ES-I3 (cell line): ENCODE measurements around the gene TRMT2A.
"Not testable (repeated sequence)": the region's sequence is repeated elsewhere in the genome, so short reads cannot be mapped to it uniquely, and the experiment has no call there.

Experiments
- H3K36me3 ChIP-seq: 2 replicates; pipeline ENCODE4 v1.6.1; 2013; ENCODE audit warnings: mild to moderate bottlenecking, low read length, control low read depth, moderate library complexity; ENCODE audit not compliant: insufficient read depth
- H3K4me1 ChIP-seq: 2 replicates; pipeline ENCODE4 v1.6.1; 2013; ENCODE audit warnings: mild to moderate bottlenecking, control low read depth, low read length; ENCODE audit not compliant: insufficient read depth
- H3K9ac ChIP-seq: 2 replicates; pipeline ENCODE4 v1.6.1; 2013; ENCODE audit warnings: low read depth, mild to moderate bottlenecking, low read length, moderate library complexity
- H3K9me3 ChIP-seq: 2 replicates; pipeline ENCODE4 v1.6.1; 2013; ENCODE audit warnings: mild to moderate bottlenecking, low read length, moderate library complexity; ENCODE audit not compliant: control insufficient read depth, insufficient read depth

The TRMT2A gene

GRCh38 chr22:20116951-20117632 is at the start of gene TRMT2A:
Gene TRMT2A, minus strand, starts transcription at chr22:20117226. Its CDS starts 320 bp downstream, at chr22:20116906.
- H3K36me3 ChIP-seq = peaks cover 20% of the 10 kb centered on the region

GRCh38 chr22:20166703-20167102 is 49.7 kb upstream of the TRMT2A start:
- Histone ChIP-seq H3K36me3 (no peaks in the 10 kb centered on the region), H3K9me3 (no peaks in the 10 kb centered on the region), H3K4me1 (no peaks in the 10 kb centered on the region), H3K9ac (no peak overlapping the region)

More at GRCh38 chr22:20116951-20117632, at the start of gene TRMT2A:
- Histone ChIP-seq H3K9me3 (no peaks in the 10 kb centered on the region), H3K4me1 (peaks cover 7% of the 10 kb centered on the region), H3K9ac (peak within 1 kb of the TSS; percentile 94)

GRCh38 chr22:20165913-20166312 is 48.9 kb upstream of the TRMT2A start:
- H3K9ac ChIP-seq = no peak overlapping the region
- H3K36me3 ChIP-seq = no peaks in the 10 kb centered on the region

GRCh38 chr22:20165421-20165820 is 48.4 kb upstream of the TRMT2A start:
- H3K9me3 ChIP-seq = no peaks in the 10 kb centered on the region
- H3K4me1 ChIP-seq = no peaks in the 10 kb centered on the region
- H3K9ac ChIP-seq = no peak overlapping the region
- no peaks in the 10 kb centered on the region for H3K36me3 ChIP-seq

More at GRCh38 chr22:20165913-20166312, 48.9 kb upstream of the TRMT2A start:
- Histone ChIP-seq H3K4me1 (no peaks in the 10 kb centered on the region), H3K9me3 (no peaks in the 10 kb centered on the region)

GRCh38 chr22:20164863-20165262 is 47.8 kb upstream of the TRMT2A start:
- Histone ChIP-seq H3K36me3 (no peaks in the 10 kb centered on the region), H3K9me3 (no peaks in the 10 kb centered on the region), H3K4me1 (no peaks in the 10 kb centered on the region), H3K9ac (no peak overlapping the region)

- no peak overlapping the region for H3K9ac ChIP-seq
- H3K4me1 ChIP-seq = no peaks in the 10 kb centered on the region
- no peaks in the 10 kb centered on the region for H3K36me3 ChIP-seq
- H3K9me3 ChIP-seq = no peaks in the 10 kb centered on the region
Observed at GRCh38 chr22:20160041-20160440, 43.0 kb upstream of the TRMT2A start.

GRCh38 chr22:20159531-20159930 is 42.5 kb upstream of the TRMT2A start:
- H3K4me1 ChIP-seq, H3K9me3 ChIP-seq, H3K36me3 ChIP-seq, H3K9ac ChIP-seq: not testable (repeated sequence)

GRCh38 chr22:20159076-20159475 is 42.0 kb upstream of the TRMT2A start:
- no peaks in the 10 kb centered on the region for H3K4me1 ChIP-seq
- no peaks in the 10 kb centered on the region for H3K9me3 ChIP-seq
- no peak overlapping the region for H3K9ac ChIP-seq
- no peaks in the 10 kb centered on the region for H3K36me3 ChIP-seq

- Histone ChIP-seq H3K9me3 (no peaks in the 10 kb centered on the region), H3K9ac (no peak overlapping the region), H3K4me1 (no peaks in the 10 kb centered on the region), H3K36me3 (no peaks in the 10 kb centered on the region)
Observed at GRCh38 chr22:20158391-20159036, 41.5 kb upstream of the TRMT2A start.

GRCh38 chr22:20157430-20158183 is 40.6 kb upstream of the TRMT2A start:
- no peaks in the 10 kb centered on the region for H3K36me3 ChIP-seq
- H3K4me1 ChIP-seq = no peaks in the 10 kb centered on the region
- H3K9me3 ChIP-seq = no peaks in the 10 kb centered on the region
- no peak overlapping the region for H3K9ac ChIP-seq

- Histone ChIP-seq H3K36me3 (no peaks in the 10 kb centered on the region), H3K9ac (no peak overlapping the region)
Observed at GRCh38 chr22:20156611-20157429, 39.8 kb upstream of the TRMT2A start.

GRCh38 chr22:20156042-20156389 is 39.0 kb upstream of the TRMT2A start:
- Histone ChIP-seq H3K4me1 (no peaks in the 10 kb centered on the region), H3K9me3 (no peaks in the 10 kb centered on the region), H3K9ac (no peak overlapping the region), H3K36me3 (no peaks in the 10 kb centered on the region)

More at GRCh38 chr22:20156611-20157429, 39.8 kb upstream of the TRMT2A start:
- Histone ChIP-seq H3K9me3 (no peaks in the 10 kb centered on the region), H3K4me1 (no peaks in the 10 kb centered on the region)

- no peaks in the 10 kb centered on the region for H3K9me3 ChIP-seq
- H3K36me3 ChIP-seq = no peaks in the 10 kb centered on the region
- no peak overlapping the region for H3K9ac ChIP-seq
- no peaks in the 10 kb centered on the region for H3K4me1 ChIP-seq
Observed at GRCh38 chr22:20155330-20156041, 38.5 kb upstream of the TRMT2A start.
